ENCODE data around the gene TPST2.

The TPST2 gene

GRCh38 chr22:26610072-26610958 is 20.4 kb upstream of the TPST2 start:
- DNase-seq: peak; percentile 36

GRCh38 chr22:26609287-26609686 is 19.4 kb upstream of the TPST2 start:
- no peak for DNase-seq

DNA sequence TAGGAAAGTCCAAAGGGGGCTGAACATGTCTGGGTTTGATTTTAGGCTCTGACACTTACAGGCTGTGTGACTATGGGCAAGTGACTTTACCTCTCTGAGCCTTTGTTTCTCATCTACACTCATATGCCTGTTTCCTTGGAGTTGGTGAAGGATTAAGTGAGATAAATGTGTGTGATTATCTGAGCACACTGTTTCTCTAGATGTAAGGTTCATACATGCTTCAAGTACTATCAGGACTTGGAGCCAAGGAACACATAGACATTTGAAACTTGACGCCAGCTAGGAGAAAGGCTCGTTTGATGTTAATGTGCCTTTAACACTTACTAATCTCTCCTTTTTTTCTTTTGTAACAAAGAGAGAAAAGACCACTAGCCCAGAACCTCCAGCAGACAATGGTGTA is 18.2 kb upstream of the TPST2 start:
- DNase-seq: no peak

DNA sequence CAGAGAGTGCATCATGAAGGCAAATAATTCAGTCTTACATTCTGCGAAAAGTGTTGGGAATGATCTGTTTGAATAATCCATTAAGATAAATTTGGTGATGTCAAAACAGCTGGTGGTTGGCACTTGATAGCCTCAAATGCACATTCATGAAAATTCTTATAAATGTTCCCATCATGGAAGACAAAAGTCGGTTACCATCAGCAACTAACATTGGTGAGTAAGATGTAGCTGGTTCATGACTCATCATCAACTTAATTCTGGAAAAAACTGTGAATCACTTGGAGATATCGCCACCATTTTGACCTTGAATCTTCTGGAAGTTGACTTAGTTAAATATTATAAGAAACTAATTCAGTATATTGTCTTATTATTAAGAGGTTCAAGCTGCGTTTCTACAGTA is 16.7 kb upstream of the TPST2 start:
- no peak for DNase-seq

- DNase-seq: no peak
Observed at GRCh38 chr22:26604368-26604767, 14.4 kb upstream of the TPST2 start.

GRCh38 chr22:26602127-26602526 is 12.2 kb upstream of the TPST2 start:
- no peak for DNase-seq

DNA sequence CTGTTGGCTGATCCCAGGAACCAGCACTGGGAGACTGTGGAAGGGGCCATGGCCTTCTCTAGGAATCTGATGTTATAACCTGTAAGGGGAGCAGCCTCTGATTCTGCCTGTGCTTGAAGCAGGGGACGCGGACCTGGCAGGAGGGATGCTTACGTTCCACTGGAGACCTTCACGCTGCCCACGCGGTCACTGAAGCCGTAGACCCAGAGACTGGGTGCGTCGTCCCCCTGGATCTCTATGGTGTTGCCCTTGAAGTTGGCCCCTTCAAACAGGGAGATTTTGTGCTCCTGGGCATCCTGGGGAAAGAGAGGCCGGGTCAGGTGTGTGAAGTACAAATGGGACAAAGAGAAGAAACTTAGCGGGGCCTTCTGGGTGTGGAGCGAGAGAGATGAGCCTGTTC is 11.8 kb upstream of the TPST2 start:
- no peak for DNase-seq

DNA sequence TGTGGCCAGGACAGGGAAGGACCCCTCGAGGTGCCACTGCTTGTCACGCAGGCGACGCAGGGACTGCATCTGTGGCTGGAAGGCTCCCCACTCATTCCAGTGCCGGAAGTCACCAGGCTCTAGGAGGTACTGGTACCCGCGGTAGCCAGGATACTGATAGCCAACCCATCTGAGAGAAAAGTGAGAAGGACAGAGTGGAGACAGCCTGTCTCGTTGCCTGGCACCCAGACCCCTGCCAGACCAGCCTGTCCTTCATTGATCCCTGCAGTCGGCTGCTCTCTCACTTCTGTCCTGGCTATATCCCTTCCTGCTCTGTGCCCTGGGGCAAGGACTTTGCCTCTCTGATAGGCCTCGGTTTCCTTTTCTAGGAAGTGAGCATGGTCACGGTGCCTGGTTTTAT is 9.6 kb upstream of the TPST2 start:
- DNase-seq: no peak

GRCh38 chr22:26597480-26597879 is 7.5 kb upstream of the TPST2 start:
- no peak for DNase-seq

DNA sequence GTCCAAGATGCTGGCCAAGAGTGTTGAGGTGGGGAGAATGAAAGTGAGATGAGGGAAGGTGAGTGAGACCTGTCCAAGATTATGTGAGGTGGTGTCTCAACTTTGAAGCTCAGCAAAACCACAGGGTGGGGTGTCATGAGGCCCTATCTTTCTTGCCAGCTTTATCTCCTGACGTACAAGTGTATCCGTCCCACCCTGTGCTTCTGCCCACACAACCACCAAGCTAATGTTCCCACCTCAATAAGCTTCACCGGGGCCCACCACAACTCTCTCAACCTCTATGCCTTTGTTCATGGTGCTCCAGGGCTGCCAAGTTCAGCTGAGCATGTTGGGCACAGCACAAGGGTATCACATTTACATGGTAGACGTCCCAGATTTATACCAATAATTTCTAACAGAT is 7.1 kb upstream of the TPST2 start:
- no peak for DNase-seq

GRCh38 chr22:26593763-26594162 is 3.8 kb upstream of the TPST2 start:
- no peak for DNase-seq

DNA sequence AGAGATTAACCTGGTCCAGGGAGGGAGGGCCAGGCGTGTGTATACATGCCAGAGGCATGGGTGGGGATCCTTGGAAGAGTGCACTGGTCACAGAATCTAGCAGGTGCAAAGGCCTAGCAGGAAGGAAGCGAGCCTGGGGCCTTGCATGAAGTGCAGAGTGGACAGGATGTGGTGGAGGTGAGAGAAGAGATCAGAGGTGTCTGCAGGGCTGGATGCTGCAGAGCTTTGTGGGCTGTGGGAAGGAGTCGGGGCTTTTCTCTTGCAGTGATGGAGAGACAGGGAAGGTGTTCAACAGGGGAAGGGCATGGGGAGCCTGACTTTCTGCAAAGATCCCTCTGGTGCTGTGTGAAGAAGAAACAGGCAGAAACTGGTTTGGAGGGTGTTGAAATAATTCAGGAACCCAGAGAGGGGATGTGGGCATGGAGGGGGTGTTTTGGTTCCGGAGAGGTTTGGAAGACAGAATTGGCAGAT is 2.5 kb upstream of the TPST2 start:
- DNase-seq: peak; percentile 33

GRCh38 chr22:26589367-26589844 is 526 bp downstream of the TPST2 start:
- DNase-seq: peak; percentile 37

GRCh38 chr22:26588729-26589366 is 1.1 kb downstream of the TPST2 start:
- DNase-seq: no peak

GRCh38 chr22:26587991-26588613 is 1.8 kb downstream of the TPST2 start:
- no peak for DNase-seq

DNA sequence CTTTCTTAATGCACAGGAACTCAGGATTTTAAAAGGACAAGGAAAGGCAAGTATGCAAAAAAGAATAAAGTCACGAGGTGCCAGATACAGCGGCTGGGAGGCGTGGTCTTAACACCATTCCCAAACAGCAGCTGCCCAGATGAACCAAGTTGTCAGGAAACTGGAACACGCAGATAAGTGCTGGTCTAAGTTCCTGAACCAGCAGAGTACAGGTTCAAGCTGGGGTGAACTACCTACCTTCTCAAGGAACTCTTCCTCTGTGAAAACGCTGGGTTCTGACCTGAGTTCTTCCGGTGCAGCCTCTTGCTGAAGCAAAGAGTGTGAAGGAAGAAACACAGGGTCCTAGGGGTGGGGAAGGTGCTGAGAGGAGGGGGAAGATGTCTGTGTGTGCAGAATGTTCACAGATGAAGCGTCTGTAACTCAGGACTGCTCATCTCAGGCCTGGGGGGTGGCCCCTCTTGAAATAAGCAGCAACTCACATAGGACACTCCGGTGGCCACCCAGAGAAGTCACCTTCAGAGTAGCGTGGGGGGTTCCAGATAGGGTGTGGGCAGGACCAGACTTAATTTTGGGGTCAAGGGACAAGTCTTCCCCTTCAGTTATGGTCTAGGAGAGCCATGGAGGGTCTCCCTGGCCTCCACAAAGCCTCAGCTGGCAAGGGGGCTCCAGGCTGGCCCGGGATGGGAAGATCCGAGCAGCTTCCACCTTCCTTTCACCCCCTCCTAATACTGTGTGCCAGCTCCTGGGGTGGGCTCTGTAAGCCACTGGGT is 3.2 kb downstream of the TPST2 start:
- DNase-seq: no peak

DNA sequence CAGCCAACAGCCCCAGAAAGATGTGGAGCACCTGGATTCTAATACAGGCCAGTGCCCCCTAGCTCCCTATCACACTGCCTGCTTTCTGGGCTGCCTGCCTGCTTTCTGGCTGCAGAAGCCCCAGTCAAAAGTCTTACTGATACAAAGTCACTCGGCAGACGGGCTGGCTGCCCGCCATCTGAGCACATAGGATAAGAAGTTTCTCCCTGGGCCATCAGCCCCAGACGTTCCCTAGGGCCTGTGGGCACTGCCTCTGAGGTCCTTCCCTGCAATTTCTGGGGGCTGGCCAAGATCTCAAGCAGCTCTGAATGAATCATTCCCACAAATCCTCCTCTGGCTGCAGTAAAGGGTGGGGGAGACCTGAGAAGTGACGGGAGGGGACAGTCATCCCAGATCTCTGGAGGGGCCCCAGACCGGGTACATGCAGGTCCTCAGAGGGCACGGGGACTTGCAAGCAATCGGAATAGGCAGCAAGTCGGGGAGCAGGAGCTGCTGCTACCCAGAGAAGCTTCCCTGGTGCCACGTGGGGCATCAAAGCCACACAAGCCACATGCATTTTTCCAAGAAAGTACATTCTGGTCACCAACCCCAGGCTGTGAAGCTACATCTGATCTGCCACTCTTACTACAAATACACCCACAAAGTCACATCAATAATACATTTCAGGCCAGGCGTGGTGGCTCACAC is 4.7 kb downstream of the TPST2 start:
- no peak for DNase-seq

DNA sequence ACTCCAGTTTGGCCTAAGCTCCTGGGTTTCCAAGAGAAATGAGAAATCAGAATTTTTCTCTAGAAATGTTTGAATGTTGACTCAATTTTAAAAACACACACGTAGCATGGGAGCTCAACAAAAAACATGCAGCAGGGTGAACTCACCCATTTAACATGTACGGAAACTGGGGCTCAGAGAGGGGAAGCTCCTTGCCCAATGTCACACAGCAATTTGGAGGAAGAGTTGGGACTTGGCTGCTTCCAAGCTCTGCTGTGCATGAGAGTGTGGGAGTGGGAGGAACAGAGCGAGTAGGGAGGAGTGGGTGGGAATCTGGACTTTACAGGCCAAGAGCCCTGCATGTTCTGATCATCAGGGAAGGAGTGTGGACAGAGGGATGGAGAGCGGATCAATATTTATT is 5.9 kb downstream of the TPST2 start:
- DNase-seq: no peak

GRCh38 chr22:26581633-26582168 is 8.2 kb downstream of the TPST2 start:
- no peak for DNase-seq

- no peak for DNase-seq
Observed at GRCh38 chr22:26581026-26581425, 8.9 kb downstream of the TPST2 start.

DNA sequence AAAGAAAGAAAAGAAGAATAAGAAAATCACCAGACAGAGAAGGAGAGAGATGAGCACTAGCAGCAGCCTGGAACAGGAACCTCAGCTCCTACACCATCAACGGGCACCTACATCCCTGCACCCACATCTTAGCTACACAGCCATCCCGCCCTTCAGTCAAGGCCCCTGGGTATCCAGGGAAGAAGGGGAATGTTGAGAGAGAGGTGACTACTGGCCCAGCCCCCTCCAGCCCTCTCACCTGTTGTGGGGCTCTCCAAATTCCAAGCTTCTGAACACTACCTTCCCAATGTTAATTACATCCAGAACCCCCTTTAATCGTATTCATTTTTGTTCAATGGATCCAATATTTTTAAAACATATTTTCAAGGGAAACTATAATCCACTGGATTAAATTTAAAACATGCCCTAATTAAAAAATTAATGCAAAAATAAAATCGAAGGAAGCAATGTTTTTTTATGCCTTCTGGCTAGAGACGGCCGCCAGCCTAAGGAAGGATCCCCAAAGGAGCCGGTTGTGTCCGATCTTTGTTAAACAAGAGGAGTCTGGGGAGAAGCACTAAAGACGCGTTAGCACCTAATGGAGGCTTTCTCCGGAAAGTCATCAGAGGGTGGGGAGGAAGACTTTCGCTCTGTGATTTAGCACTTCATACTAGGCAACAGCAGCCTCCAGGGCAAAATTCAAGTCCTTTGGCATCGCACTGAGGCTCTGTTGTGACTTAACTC is 9.5 kb downstream of the TPST2 start:
- no peak for DNase-seq
